NCI-H1048 (cell line): ENCODE measurements around the gene TLE3.

Experiments
- DNase-seq: peaks from one replicate; lab custom pipeline; 2025; lab: John Stamatoyannopoulos, UW

TLE3 gene

GRCh38 chr15:70062321-70062956 is 35.3 kb downstream of the TLE3 start:
- DNase-seq, result peak; percentile 94

- no peak for DNase-seq
These were observed 35.9 kb downstream of the TLE3 start for GRCh38 chr15:70061696-70062270.

GRCh38 chr15:70060993-70061305 is 36.8 kb downstream of the TLE3 start:
- no peak for DNase-seq

- no peak for DNase-seq
These were observed 37.3 kb downstream of the TLE3 start for GRCh38 chr15:70060214-70060992.

GRCh38 chr15:70059476-70060213 is 38.1 kb downstream of the TLE3 start:
- DNase-seq, result no peak

- no peak for DNase-seq
These were observed 38.9 kb downstream of the TLE3 start for GRCh38 chr15:70058642-70059360.

GRCh38 chr15:70057931-70058641 is 39.6 kb downstream of the TLE3 start:
- no peak for DNase-seq

- DNase-seq, result no peak
These were observed 41.5 kb downstream of the TLE3 start for GRCh38 chr15:70056091-70056680.

GRCh38 chr15:70055601-70056051 is 42.1 kb downstream of the TLE3 start:
- DNase-seq, result no peak

- DNase-seq, result no peak
These were observed 42.8 kb downstream of the TLE3 start for GRCh38 chr15:70054884-70055387.

GRCh38 chr15:70054366-70054765 is 43.4 kb downstream of the TLE3 start:
- no peak for DNase-seq

- DNase-seq, result no peak
These were observed 43.9 kb downstream of the TLE3 start for GRCh38 chr15:70053716-70054229.

GRCh38 chr15:70053001-70053715 is 44.6 kb downstream of the TLE3 start:
- DNase-seq, result no peak

GRCh38 chr15:70051948-70052633 is 45.6 kb downstream of the TLE3 start:
- no peak for DNase-seq

- DNase-seq, result no peak
These were observed 46.7 kb downstream of the TLE3 start for GRCh38 chr15:70050970-70051369.

GRCh38 chr15:70050441-70050840 is 47.3 kb downstream of the TLE3 start:
- DNase-seq, result no peak

- no peak for DNase-seq
These were observed 47.9 kb downstream of the TLE3 start for GRCh38 chr15:70049701-70050301.

GRCh38 chr15:70048578-70049514 is 48.9 kb downstream of the TLE3 start:
- no peak for DNase-seq
